SK-N-SH (cell line): ENCODE data around the gene LRP4.

ENCODE experiments used
- EZH2phosphoT487 ChIP-seq: fragments of 200-600 bp; sonication (generic); IDR thresholded peaks from 2 replicates; pipeline ENCODE4 v1.6.1; 2017; ENCODE audit warnings: low read depth, mixed run types, mild to moderate bottlenecking, antibody characterized with exemption, moderate library complexity, borderline replicate concordance
- FOSL2 ChIP-seq: IDR thresholded peaks from 2 replicates; pipeline ENCODE4 v1.4.0; 2012; ENCODE audit warnings: low read depth, mild to moderate bottlenecking, moderate library complexity, borderline replicate concordance
- MXI1 ChIP-seq: IDR thresholded peaks from 2 replicates; pipeline ENCODE4 v1.6.1; 2012; ENCODE audit warnings: mild to moderate bottlenecking, low read depth, low read length, improper control_type of control experiment
- NFIC ChIP-seq: IDR thresholded peaks from 2 replicates; pipeline ENCODE4 v1.4.0; 2012; ENCODE audit warnings: borderline replicate concordance
- NRF1 ChIP-seq: IDR thresholded peaks from 2 replicates; pipeline ENCODE4 v1.6.1; 2012; ENCODE audit warnings: low read depth, mild to moderate bottlenecking, low read length
- POLR2AphosphoS5 ChIP-seq: IDR thresholded peaks from 2 replicates; pipeline ENCODE4 v1.6.1; 2012; ENCODE audit warnings: low read depth, low read length
- RFX5 ChIP-seq: IDR thresholded peaks from 2 replicates; pipeline ENCODE4 v1.6.1; 2012; ENCODE audit warnings: mild to moderate bottlenecking, improper control_type of control experiment, low read length
- SIN3A ChIP-seq: IDR thresholded peaks from 2 replicates; pipeline ENCODE4 v1.6.1; 2012; ENCODE audit warnings: low read depth, mild to moderate bottlenecking, low read length, moderate library complexity, borderline replicate concordance
- TEAD4 ChIP-seq: IDR thresholded peaks from 2 replicates; pipeline ENCODE4 v1.4.0; 2012; ENCODE audit warnings: mild to moderate bottlenecking, borderline replicate concordance; ENCODE audit not compliant: insufficient read depth
- YY1 ChIP-seq: IDR thresholded peaks from 2 replicates; pipeline ENCODE4 v1.4.0; 2012; ENCODE audit warnings: low read depth, mild to moderate bottlenecking
- TF ChIP-seq, protein P1 (sequence below): fragments of 200-600 bp; sonication (generic); IDR thresholded peaks from 2 replicates; pipeline ENCODE4 v1.6.1; 2017; ENCODE audit warnings: antibody characterized with exemption, mild to moderate bottlenecking, moderate library complexity
- TF ChIP-seq, protein P2 (sequence below): IDR thresholded peaks from 2 replicates; pipeline ENCODE4 v1.6.1; 2012; ENCODE audit warnings: mild to moderate bottlenecking, low read depth, low read length, moderate library complexity
- TF ChIP-seq, protein P3 (sequence below): IDR thresholded peaks from 2 replicates; pipeline ENCODE4 v1.4.0; 2012; ENCODE audit warnings: low read depth

GRCh38 chr11:46967962-46968361 is 49.6 kb upstream of the LRP4 start:
- TF ChIP-seq, protein P1, sequence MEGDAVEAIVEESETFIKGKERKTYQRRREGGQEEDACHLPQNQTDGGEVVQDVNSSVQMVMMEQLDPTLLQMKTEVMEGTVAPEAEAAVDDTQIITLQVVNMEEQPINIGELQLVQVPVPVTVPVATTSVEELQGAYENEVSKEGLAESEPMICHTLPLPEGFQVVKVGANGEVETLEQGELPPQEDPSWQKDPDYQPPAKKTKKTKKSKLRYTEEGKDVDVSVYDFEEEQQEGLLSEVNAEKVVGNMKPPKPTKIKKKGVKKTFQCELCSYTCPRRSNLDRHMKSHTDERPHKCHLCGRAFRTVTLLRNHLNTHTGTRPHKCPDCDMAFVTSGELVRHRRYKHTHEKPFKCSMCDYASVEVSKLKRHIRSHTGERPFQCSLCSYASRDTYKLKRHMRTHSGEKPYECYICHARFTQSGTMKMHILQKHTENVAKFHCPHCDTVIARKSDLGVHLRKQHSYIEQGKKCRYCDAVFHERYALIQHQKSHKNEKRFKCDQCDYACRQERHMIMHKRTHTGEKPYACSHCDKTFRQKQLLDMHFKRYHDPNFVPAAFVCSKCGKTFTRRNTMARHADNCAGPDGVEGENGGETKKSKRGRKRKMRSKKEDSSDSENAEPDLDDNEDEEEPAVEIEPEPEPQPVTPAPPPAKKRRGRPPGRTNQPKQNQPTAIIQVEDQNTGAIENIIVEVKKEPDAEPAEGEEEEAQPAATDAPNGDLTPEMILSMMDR: no peak
- no peak for TF ChIP-seq EZH2phosphoT487
- no peak for TF ChIP-seq MXI1
- TF ChIP-seq SIN3A: no peak
- TF ChIP-seq NFIC: no peak
- TF ChIP-seq POLR2AphosphoS5: no peak
- TF ChIP-seq, protein P2, sequence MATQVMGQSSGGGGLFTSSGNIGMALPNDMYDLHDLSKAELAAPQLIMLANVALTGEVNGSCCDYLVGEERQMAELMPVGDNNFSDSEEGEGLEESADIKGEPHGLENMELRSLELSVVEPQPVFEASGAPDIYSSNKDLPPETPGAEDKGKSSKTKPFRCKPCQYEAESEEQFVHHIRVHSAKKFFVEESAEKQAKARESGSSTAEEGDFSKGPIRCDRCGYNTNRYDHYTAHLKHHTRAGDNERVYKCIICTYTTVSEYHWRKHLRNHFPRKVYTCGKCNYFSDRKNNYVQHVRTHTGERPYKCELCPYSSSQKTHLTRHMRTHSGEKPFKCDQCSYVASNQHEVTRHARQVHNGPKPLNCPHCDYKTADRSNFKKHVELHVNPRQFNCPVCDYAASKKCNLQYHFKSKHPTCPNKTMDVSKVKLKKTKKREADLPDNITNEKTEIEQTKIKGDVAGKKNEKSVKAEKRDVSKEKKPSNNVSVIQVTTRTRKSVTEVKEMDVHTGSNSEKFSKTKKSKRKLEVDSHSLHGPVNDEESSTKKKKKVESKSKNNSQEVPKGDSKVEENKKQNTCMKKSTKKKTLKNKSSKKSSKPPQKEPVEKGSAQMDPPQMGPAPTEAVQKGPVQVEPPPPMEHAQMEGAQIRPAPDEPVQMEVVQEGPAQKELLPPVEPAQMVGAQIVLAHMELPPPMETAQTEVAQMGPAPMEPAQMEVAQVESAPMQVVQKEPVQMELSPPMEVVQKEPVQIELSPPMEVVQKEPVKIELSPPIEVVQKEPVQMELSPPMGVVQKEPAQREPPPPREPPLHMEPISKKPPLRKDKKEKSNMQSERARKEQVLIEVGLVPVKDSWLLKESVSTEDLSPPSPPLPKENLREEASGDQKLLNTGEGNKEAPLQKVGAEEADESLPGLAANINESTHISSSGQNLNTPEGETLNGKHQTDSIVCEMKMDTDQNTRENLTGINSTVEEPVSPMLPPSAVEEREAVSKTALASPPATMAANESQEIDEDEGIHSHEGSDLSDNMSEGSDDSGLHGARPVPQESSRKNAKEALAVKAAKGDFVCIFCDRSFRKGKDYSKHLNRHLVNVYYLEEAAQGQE: no peak
- no peak for TF ChIP-seq TEAD4
- TF ChIP-seq, protein P3, sequence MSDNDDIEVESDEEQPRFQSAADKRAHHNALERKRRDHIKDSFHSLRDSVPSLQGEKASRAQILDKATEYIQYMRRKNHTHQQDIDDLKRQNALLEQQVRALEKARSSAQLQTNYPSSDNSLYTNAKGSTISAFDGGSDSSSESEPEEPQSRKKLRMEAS: no peak
- no peak for TF ChIP-seq RFX5
- no peak for TF ChIP-seq FOSL2
- TF ChIP-seq NRF1: no peak
- TF ChIP-seq YY1: no peak
